A172 (cell line): ENCODE data around the gene ZNF18. TPM values are rescaled to one million over a fixed set of nuclear protein-coding genes. Genes with fewer than 3 reads are reported as not detected.

Source experiments
- total RNA-seq: library from RNA; depleted of rRNA; stranded (reverse); fragments of >200 nt; shearing (Covaris generic); gene quantifications from 2 replicates; pipeline ENCODE4 v1.2.3, GENCODE V29; 2014; rRNA removed

Gene ZNF18
- total RNA-seq, 1 experiment from 2014 or later: 10.5 TPM

Other genes starting within 250 kb of the ZNF18 start
- 49.0 and 62.7 TPM in 2 replicates for gene MAP2K4, start 23.4 kb upstream of the ZNF18 start, total RNA-seq